Panc1 (cell line): ENCODE data around the gene KCNIP3. TPM values are rescaled to one million over a fixed set of nuclear protein-coding genes. Genes with fewer than 3 reads are reported as not detected.

Experiments used
- ATAC-seq: fragments of 200-7000 bp; cut with Tn5 transposase; 2 replicates; pipeline ENCODE4 v1.9.1; 2020; ENCODE audit warnings: mild to moderate bottlenecking, moderate library complexity
- BruUV-seq: library from RNA; stranded (reverse); fragments of 400-500 nt; replicated peaks from 2 replicates; lab custom pipeline; 2021; lab: Mats Ljungman, UMichigan
- CTCF ChIA-PET: fragments of 300-600 bp; sonication (Branson Sonifier 250); formaldehyde crosslinking; loops from one replicate; lab custom pipeline; 2022; ENCODE audit warnings: antibody characterized with exemption; lab: Charles Lee
- POLR2A ChIA-PET: fragments of 300-600 bp; sonication (Branson Sonifier 250); formaldehyde crosslinking; loops from one replicate; lab custom pipeline; 2022; ENCODE audit warnings: antibody characterized with exemption; lab: Charles Lee
- DNase-seq: peaks from one replicate; pipeline ENCODE4 v3.0.0-alpha.2; 2010; ENCODE audit warnings: low read depth, low spot score
- H3K27ac ChIP-seq: 2 replicates; pipeline ENCODE4 v1.5.1; 2011; ENCODE audit warnings: mild to moderate bottlenecking, low read length, inconsistent platforms
- H3K27me3 ChIP-seq: fragments of 200-500 bp; sonication (Bioruptor generic); 2 replicates; pipeline ENCODE4 v1.6.0; 2014; ENCODE audit warnings: low read length, inconsistent platforms; ENCODE audit not compliant: control insufficient read depth, insufficient read depth
- H3K36me3 ChIP-seq: fragments of 200-500 bp; sonication (Bioruptor generic); 2 replicates; pipeline ENCODE4 v1.5.1; 2014; ENCODE audit warnings: inconsistent platforms, mild to moderate bottlenecking, low read length, moderate library complexity; ENCODE audit not compliant: control insufficient read depth, insufficient read depth
- H3K4me1 ChIP-seq: 2 replicates; pipeline ENCODE4 v1.5.1; 2011; ENCODE audit warnings: inconsistent platforms, mild to moderate bottlenecking, low read length, moderate library complexity; ENCODE audit not compliant: control insufficient read depth, insufficient read depth
- H3K4me3 ChIP-seq, 2 experiments: 2 replicates each; pipeline ENCODE4 v1.5.1; 2011 to 2012; ENCODE audit warnings: low read depth in 2 of 2, low read length in 2 of 2, mild to moderate bottlenecking in 2 of 2, inconsistent platforms in 1 of 2, moderate library complexity in 1 of 2
- H3K9me3 ChIP-seq: fragments of 200-500 bp; sonication (Bioruptor generic); 2 replicates; pipeline ENCODE4 v1.5.1; 2014; ENCODE audit warnings: low read depth, mild to moderate bottlenecking, inconsistent platforms, low read length, moderate library complexity; ENCODE audit not compliant: control insufficient read depth, insufficient read depth
- CTCF ChIP-seq: fragments of 450-650 bp; IDR thresholded peaks from 2 replicates; pipeline ENCODE4 v1.5.1; 2017; ENCODE audit warnings: mild to moderate bottlenecking
- POLR2AphosphoS5 ChIP-seq: IDR thresholded peaks from 2 replicates; pipeline ENCODE4 v1.6.1; 2012; ENCODE audit warnings: mild to moderate bottlenecking, low read depth, low read length, moderate library complexity
- REST ChIP-seq, 2 experiments: IDR thresholded peaks; 2 replicates each; pipeline ENCODE4 v1.6.1; 2011 to 2012; ENCODE audit warnings: low read depth in 2 of 2, control low read depth in 1 of 2, low read length in 1 of 2, mild to moderate bottlenecking in 1 of 2, moderate library complexity in 1 of 2; ENCODE audit not compliant: insufficient read depth in 1 of 2
- SIN3A ChIP-seq: IDR thresholded peaks from 2 replicates; pipeline ENCODE4 v1.6.1; 2012; ENCODE audit warnings: low read depth, mild to moderate bottlenecking, low read length, moderate library complexity, borderline replicate concordance; ENCODE audit not compliant: insufficient read depth
- TCF7L2 ChIP-seq: IDR thresholded peaks from 2 replicates; pipeline ENCODE4 v1.6.1; 2011; ENCODE audit warnings: mild to moderate bottlenecking, low read depth, low read length, inconsistent platforms
- in situ Hi-C: cut with HindIII; loops from 2 replicates; pipeline ENCODE4 v1.10.0; 2016; ENCODE audit warnings: low sequenced_read_pairs, low pct_unique_long_range_greater_than_20kb
- intact Hi-C: fragments of 100-400 bp; cut with micrococcal nuclease; formaldehyde crosslinking; loops from one replicate; pipeline ENCODE4 v1.10.0; 2022; ENCODE audit not compliant: unreplicated experiment
- total RNA-seq: library from RNA; stranded (reverse); gene quantifications from one replicate; pipeline ENCODE4 v1.2.1, GENCODE V29; 2021; ENCODE audit not compliant: unreplicated experiment

Gene KCNIP3
- total RNA-seq, 1 experiment from 2014 or later: 17.5 TPM

- DNase-seq (no peak), ATAC-seq (no peak)
- Histone ChIP-seq H3K4me1 (no peaks in the 10 kb centered on the region), H3K27me3 (no peaks in the 10 kb centered on the region), H3K4me3 (no peak within 1 kb of the TSS), H3K27ac (no peak within 1 kb of the TSS), H3K9me3 (no peaks in the 10 kb centered on the region), H3K36me3 (no peaks in the 10 kb centered on the region)
- ChIA-PET POLR2A (no interaction called here), CTCF (no interaction called here)
- BruUV-seq: no TSS peak
- intact Hi-C loops (no loop called here), in situ Hi-C loops (no loop called here)
- TF ChIP-seq TCF7L2: no peak
- no peak for TF ChIP-seq SIN3A
- no peak for TF ChIP-seq REST (IDR thresholded peaks at IDR 0.05; ENCODE audit: insufficient read depth in 1 of 2, low read depth in 2 of 2, low read length in 1 of 2)
- no peak for TF ChIP-seq CTCF
Measured at GRCh38 chr2:95274291-95275150, 22.6 kb upstream of the KCNIP3 start, which contains the start of gene PROM2. TSS of gene PROM2 (plus strand) at chr2:95274449. CDS start at chr2:95274586, 137 bp downstream.

DNA sequence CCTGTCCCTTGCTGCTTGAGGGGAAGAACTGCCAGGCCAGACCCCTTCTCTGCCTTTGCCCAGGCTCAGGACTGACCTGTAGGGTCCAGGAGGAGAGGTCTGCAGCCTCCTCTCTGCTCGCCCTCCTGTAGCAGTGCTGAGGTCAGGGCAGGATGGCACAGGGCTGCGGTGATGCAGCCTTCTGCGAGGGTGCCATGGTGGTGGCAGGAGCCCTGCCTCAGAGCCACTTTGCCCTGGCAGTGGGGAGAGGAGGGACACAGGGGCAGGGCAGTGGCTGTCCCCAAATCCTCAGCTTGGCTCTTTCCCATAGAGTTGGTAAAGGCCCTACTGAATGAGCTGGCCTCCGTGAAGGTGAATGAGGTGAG lies 22.0 kb upstream of the KCNIP3 start:
- Histone ChIP-seq H3K27me3 (no peaks in the 10 kb centered on the region), H3K27ac (no peak overlapping the region), H3K36me3 (no peaks in the 10 kb centered on the region), H3K4me3 (no peak overlapping the region), H3K4me1 (no peaks in the 10 kb centered on the region), H3K9me3 (no peaks in the 10 kb centered on the region)
- DNase-seq (no peak), ATAC-seq (no peak)
- no peak for TF ChIP-seq CTCF
- TF ChIP-seq TCF7L2: no peak
- no peak for TF ChIP-seq POLR2AphosphoS5
- TF ChIP-seq REST (IDR thresholded peaks at IDR 0.05; ENCODE audit: insufficient read depth in 1 of 2, low read depth in 2 of 2, low read length in 1 of 2): no peak
- TF ChIP-seq SIN3A: no peak
- no TSS peak for BruUV-seq
- CTCF ChIA-PET: no interaction called here
- POLR2A ChIA-PET: no interaction called here
- in situ Hi-C loops: no loop called here
- intact Hi-C loops: no loop called here
